Stimulated activated CD4-positive, alpha-beta T cell treated with anti-CD3 and anti-CD28 coated beads, Interleukin-15, amount 100 ng/mL, for 24 hours (primary cell): ENCODE measurements around the gene RXRB.

Experiments used
- DNase-seq: peaks from one replicate; pipeline ENCODE4 v3.0.0-alpha.2; 2020

The RXRB gene

GRCh38 chr6:33211666-33212422 lies 11.4 kb upstream of the RXRB start:
- no peak for DNase-seq

- DNase-seq: no peak
These were observed 10.7 kb upstream of the RXRB start for GRCh38 chr6:33211136-33211535.

GRCh38 chr6:33209856-33210255 lies 9.4 kb upstream of the RXRB start:
- DNase-seq: no peak

- peak; percentile 91 for DNase-seq
These were observed 7.9 kb upstream of the RXRB start, which contains the start of gene RING1 for GRCh38 chr6:33208091-33208967. TSS of gene RING1 (plus strand) at chr6:33208500. CDS start at chr6:33208823, 323 bp downstream.

GRCh38 chr6:33207552-33208090 lies 7.2 kb upstream of the RXRB start:
- DNase-seq: peak; percentile 34

GRCh38 chr6:33206864-33207551 lies 6.5 kb upstream of the RXRB start:
- no peak for DNase-seq

- no peak for DNase-seq
These were observed 5.8 kb upstream of the RXRB start for GRCh38 chr6:33206027-33206863.

GRCh38 chr6:33205191-33206026 lies 4.9 kb upstream of the RXRB start:
- DNase-seq: peak; percentile 64

GRCh38 chr6:33204415-33205190 lies 4.1 kb upstream of the RXRB start, which contains the start of gene HSD17B8:
TSS of gene HSD17B8 (plus strand) at chr6:33204655. CDS start at chr6:33204669, 14 bp downstream.
- DNase-seq: peak; percentile 98

- DNase-seq: no peak
These were observed 3.6 kb upstream of the RXRB start for GRCh38 chr6:33204165-33204414.

GRCh38 chr6:33203443-33204164 lies 3.1 kb upstream of the RXRB start:
- no peak for DNase-seq

- no peak for DNase-seq
These were observed 2.3 kb upstream of the RXRB start for GRCh38 chr6:33202799-33203198.

GRCh38 chr6:33201935-33202334 lies 1.5 kb upstream of the RXRB start:
- no peak for DNase-seq

- DNase-seq: no peak
These were observed 681 bp upstream of the RXRB start for GRCh38 chr6:33201147-33201545.

- peak; percentile 88 for DNase-seq
These were observed 712 bp downstream of the RXRB start for GRCh38 chr6:33199687-33200218.

- DNase-seq: no peak
These were observed 1.5 kb downstream of the RXRB start for GRCh38 chr6:33198853-33199436.

- DNase-seq: no peak
These were observed 2.2 kb downstream of the RXRB start for GRCh38 chr6:33198159-33198852.

- DNase-seq: no peak
These were observed 2.9 kb downstream of the RXRB start for GRCh38 chr6:33197431-33198048.
